ENCODE data around the gene GCNT2.
"Not testable (repeated sequence)": the region's sequence is repeated elsewhere in the genome, so short reads cannot be mapped to it uniquely, and the experiment has no call there.

Gene GCNT2

DNA sequence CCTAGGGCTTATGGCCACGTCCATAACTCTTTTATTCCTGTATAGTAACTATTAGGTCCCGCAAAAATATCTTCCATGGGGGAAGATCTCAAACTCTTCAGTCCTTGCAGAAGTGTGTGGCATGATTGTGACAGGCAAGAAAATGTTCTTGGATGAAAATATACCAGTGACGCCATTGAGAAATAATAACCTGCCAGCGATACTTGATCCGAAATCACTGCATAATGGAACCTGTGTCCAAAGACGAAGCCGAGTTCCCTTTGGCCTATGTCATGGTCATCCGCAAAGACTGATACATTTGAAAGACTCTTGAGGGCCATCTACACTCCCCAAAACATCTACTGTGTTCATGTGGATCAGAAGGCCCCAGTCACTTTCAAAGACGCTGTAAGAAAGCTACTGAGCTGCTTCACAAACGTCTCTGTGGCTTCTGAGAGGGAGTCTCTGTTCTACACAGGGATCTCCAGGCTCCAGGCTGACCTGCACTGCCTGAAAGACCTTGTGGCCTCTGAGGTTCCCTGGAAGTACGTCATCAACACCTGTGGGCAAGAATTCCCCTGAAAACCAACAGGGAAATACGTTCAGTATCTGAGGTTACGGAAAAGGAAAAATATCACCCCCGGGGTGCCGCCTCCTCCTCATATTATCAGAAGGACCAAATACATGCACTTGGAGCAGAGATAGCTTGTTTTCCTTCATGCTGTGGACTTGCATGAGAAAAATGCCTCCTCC is 6.9 kb upstream of the GCNT2 start:
- DNase-seq (ENCODE audit: low read depth in 1 of 2, low spot score in 1 of 2), result no peak

DNA sequence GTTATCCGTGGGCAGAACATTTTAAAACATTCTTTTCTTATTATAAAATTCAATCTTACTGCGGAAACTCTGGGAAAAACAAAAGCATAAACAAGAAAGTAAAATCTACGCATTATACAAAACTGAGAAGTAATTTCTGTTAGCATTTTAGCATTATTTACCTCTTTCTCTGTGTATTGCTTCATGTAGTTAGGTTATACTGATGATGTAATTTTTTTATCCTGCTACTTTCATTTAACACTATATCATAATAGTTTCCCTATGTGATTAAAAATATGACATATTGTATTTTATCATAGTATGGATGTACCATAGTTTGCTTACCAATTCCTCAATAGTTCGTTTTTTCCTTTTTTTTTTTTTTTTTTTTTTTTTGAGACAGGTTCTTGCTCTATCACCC is 4.2 kb upstream of the GCNT2 start:
- DNase-seq (ENCODE audit: low read depth in 1 of 2, low spot score in 1 of 2), result no peak

DNA sequence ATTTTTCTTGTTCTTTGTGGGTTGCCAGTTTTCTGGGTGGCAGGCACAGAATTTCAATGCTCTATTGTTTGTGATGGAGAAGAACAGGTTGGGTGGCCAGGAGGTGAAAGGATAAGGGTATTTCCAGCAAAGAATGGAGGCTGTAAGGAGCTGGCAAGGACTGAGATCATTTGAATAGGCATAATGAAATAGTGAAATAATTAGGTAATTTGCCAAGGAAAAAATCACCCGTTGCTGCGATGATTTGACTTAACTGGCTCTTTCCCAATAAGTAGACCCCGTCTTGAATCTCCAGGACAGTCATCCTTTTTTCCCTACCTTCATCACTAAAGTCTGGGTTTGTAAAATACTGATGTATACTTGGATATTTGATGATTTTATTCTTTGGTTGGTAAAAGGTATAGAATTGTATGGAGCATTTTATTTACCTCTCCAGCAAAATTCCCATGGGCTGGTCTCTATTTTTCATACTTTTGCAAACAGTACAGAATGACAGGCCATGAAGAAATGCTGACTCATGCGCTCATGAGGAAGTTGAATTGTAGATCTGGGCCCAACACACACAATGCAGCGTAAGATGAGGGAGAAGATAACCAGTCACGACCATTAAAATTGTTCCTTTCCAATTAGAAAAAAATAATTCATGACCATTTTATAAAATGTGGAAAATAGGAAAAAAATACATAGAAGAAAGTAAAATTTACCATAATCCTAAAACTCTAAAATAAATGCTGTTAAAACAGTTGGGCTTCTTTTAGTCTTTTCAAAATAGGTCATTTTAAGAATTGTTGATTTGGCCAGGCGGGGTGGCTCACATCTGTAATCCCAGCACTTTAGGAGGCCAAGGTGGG is 2.4 kb upstream of the GCNT2 start:
- no peak for DNase-seq (ENCODE audit: low read depth in 1 of 2, low spot score in 1 of 2)

DNA sequence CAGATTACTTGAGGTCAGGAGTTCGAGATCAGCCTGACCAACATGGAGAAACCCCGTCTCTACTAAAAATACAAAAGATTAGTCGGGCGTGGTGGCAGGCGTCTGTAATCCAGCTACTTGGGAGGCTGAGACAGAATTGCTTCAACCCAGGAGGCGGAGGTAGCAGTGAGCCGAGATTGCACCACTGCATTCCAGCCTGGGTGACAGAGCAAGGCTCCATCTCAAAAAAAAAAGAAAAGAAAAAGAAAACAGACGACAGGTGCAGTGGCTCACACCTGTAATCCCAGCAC is 1.8 kb upstream of the GCNT2 start:
- DNase-seq (ENCODE audit: low read depth in 1 of 2, low spot score in 1 of 2), result not testable (repeated sequence)

DNA sequence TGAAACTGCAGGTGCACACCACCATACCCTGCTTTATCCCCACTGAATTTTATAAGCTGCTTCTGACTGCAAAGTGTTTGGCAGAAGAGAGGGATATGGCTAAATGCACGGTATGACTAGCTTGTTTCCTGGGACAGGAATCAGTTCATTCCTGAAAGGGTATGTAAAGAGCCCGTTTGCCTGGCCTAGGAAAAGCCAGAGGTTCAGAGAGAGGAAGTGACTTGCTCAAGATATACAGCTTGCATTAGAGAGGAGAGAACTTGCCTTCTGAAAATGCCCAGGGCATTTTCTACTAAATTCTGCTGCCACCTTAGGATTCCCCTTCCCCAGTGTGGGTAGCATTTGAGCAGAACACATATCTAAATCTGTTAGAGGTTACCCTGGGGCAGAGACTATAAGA is 683 bp upstream of the GCNT2 start:
- DNase-seq (ENCODE audit: low read depth in 1 of 2, low spot score in 1 of 2), result no peak

DNA sequence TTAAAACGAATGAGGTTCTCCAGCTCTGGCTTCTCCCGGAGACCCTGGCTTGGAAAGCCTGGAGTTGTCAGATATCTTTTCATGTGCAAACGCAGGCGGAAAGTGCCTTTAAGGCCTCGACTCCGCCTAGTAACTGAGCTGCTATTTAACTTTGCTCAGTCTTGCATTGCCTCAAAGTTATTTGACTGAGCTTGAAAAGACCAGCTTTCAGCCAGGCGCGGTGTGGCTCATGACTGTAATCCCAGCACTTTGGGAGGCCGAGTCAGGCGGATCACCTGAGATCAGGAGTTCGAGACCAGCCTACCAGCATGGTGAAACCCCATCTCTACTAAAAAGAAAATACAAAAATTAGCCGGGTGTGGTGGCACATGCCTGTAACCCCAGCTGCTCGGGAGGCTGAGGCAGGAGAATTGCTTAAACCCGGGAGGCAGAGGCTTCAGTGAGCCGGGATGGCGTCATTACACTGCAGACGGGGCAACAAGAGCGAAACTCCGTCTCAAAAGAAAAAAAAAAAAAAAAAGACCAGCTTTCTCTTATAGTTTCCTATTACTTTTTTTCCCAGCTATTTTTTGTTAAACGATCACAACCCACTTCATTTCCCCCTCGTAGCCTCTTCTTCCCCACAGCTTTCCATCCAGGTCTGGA is 1.9 kb downstream of the GCNT2 start:
- no peak for DNase-seq (ENCODE audit: low read depth in 1 of 2, low spot score in 1 of 2)

DNA sequence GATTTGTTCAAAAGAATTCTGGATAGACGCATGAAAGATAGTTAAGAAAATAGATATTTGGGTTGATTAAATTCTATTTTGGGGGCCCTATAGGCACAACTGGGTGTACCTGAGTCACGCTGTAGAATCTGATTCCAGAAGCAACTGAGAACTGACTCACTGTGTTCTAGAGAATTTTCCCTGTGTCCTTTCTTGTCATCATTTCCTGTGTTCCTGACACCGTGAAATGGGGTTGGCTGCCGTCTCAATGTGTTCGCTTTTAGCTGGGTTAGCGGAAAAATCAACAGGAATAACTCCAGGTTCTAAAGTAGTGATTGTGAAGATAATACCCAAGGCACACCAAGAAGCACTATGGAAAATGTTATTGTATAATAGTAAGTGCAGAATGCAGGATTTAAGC is 5.0 kb downstream of the GCNT2 start:
- DNase-seq (ENCODE audit: low read depth in 1 of 2, low spot score in 1 of 2), result no peak

DNA sequence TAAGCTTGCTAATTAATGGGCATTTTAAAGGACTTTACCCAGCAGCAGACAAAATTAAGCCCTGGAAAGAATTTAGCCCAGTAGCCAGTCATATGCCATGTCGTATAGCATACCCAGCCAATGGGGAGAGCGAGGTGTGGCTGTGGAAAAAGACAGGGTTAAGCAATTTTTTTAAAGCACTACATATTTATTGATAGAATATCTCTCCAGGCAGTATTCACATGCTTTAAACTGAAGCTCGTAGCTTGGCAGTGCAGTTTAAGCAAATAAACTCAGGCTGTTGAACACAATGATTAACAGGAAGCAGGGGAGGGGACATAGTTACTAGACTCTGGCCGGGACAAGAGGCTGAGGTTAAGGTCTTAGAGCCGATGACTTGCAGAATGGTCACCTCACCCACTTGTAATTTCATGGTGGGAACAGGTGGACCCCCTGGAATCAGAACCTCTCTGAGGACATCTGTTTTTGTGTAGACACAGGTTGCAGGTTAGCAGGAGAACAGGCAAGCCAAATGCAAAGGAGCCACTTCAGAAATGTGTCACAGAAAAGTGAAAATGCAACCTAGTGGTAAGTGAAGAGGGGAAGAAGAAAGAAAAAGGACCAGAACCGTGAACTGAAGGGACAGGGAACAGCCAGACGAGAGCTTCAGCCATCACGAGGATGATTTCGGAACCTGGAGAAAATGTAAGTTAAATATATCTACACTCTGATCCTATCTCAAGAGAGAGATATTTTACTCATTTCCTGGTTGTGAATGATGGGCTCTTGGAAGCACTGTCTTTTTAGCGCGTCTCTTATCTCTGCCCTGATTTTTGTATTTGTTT is 7.2 kb downstream of the GCNT2 start:
- no peak for DNase-seq (ENCODE audit: low read depth in 1 of 2, low spot score in 1 of 2)

DNA sequence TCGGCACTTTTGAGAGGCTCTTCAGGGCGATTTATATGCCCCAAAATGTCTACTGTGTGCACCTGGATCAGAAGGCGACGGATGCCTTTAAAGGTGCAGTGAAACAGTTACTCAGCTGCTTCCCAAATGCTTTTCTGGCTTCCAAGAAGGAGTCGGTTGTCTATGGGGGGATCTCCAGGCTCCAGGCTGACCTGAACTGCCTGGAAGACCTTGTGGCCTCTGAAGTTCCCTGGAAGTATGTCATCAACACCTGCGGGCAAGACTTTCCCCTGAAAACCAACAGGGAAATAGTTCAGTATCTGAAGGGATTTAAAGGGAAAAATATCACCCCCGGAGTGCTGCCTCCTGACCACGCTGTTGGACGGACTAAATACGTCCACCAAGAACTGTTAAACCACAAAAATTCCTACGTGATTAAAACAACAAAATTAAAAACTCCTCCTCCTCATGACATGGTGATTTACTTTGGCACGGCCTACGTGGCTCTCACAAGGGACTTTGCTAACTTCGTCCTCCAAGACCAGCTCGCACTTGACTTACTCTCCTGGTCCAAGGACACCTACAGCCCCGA is 8.2 kb downstream of the GCNT2 start:
- no peak for DNase-seq (ENCODE audit: low read depth in 1 of 2, low spot score in 1 of 2)

DNA sequence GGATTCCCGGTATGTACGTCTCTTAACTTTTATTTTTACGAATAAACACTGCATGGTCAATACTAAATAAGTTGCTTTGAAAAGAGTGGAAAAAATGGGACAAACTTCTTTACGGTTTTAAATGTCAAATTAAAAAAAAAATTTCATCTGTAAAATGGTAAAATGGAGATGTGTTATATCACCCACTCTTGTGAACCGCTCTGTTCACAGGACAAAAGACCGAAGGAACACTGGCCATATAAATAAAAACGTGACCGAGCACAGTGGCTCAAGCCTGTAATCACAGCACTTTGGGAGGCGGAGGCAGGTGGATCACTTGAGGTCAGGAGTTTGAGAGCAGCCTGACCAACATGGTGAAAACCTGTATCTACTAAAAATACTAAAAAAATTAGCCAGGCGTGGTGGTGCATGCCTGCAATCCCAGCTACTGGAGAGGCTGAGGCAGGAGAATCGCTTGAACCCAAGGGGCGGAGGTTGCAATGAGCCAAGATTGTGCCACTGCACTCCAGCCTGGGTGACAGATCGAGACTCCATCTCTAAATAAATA is 8.8 kb downstream of the GCNT2 start:
- DNase-seq (ENCODE audit: low read depth in 1 of 2, low spot score in 1 of 2), result not testable (repeated sequence)

DNA sequence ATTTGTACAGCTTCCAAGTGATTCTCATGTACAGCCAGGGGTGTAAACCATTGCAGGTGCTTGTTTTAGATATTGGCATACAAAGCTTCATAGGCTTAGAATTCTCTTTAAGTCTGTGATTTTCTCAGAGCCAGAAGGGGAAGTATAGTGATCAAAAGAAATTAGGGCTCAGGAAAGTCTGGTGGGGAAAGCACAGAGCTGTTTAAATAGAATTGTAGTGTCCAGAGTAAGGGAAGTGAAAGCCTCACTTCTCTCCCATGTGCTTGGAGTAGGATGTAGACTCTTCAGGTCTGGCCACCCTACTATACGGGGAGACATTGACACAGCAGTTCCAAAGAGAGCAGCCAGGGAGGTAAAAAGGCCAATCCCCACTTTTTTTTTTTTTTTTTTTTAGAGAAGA is 10.4 kb downstream of the GCNT2 start:
- no peak for DNase-seq (ENCODE audit: low read depth in 1 of 2, low spot score in 1 of 2)

DNA sequence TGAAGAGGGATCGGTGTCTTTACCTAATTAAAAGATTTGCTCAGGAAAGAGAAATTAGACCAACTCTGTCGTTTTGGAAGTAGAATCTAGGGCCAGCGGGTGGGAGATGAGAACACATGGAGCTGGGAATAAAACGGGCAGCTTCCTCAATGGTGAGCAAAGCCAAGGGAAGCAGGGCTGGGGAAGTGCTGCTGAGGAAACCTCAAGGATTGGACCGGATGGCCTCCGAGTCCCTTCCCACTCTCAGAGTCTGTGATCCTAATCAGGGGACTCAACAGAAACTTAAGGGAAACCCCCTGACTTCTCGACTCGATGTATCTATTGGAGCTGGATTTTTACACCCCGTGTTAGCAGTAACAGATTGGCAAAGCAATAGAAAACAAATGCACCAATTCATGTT is 10.8 kb downstream of the GCNT2 start:
- DNase-seq (ENCODE audit: low read depth in 1 of 2, low spot score in 1 of 2), result no peak

DNA sequence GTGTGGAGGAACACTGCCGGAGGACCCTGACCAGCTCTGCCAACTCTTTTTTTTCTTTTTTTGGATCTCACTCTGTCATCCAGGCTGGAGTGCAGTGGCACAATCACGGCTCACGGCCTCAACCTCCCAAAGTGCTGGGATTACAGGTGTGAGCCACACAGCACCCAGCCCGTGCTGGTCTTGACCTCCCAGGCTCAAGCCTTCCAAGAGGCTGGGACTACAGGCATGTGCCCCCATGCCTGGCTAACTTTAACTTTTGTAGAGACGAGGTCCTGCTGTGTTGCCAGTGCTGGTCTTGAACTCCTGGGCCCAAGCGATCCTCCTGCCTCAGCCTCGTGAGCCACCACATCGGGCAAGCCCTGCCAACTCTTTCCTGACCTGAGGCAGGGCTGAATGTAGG is 11.2 kb downstream of the GCNT2 start:
- DNase-seq (ENCODE audit: low read depth in 1 of 2, low spot score in 1 of 2), result no peak

DNA sequence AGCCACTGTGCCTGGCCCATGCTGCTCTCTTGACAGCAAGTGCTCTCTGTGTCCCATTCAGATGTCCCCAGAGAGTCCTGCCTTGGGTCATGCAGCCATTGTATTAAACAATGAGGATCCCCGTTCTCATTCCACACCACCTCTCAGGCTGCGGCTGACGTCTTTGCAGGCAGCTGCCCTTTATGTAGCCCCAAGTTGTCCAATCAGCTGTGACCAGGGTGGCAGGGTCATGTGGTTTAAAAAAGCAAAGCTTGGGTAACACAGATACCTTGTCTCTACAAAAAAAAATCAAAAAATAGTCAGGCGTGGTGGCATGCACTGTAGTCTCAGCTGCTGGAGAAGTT is 13.2 kb downstream of the GCNT2 start:
- no peak for DNase-seq (ENCODE audit: low read depth in 1 of 2, low spot score in 1 of 2)

DNA sequence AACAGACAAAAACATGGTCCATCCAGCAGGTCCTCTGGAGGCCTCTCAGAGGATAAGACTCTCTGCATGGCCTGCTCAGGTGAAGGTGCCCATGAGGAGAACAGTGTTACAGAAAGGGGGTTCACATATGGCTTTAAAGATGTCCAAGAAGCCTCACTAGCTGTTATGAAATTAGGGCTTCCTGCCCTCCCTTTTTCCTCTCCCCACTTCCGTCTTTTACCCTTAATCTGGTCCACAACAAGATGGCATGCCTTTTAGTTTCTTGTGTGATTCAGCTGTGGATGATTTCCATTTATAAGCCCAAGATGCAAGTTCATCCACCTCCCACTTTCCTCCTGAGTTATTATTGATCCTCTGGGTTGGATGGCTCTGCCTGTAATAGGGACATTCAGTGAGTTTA is 14.0 kb downstream of the GCNT2 start:
- DNase-seq (ENCODE audit: low read depth in 1 of 2, low spot score in 1 of 2), result no peak

DNA sequence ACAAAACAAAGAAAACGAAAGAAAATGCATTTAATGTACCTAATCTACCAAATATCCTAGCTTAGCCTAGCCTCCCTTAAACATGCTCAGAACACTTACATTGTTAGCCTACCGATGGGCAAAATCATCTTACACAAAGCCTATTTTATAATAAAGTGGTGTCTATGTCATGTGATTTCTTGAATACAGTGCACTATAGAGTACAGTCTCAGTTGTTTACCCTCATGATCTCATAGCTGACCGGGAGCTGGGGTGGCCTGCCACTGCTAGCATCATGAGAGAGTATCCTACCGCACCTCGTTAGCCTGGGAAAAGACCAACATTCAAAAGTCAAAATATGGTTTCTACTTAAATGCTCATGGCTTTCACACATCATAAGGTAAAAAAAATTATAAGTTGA is 16.6 kb downstream of the GCNT2 start:
- DNase-seq (ENCODE audit: low read depth in 1 of 2, low spot score in 1 of 2), result no peak

DNA sequence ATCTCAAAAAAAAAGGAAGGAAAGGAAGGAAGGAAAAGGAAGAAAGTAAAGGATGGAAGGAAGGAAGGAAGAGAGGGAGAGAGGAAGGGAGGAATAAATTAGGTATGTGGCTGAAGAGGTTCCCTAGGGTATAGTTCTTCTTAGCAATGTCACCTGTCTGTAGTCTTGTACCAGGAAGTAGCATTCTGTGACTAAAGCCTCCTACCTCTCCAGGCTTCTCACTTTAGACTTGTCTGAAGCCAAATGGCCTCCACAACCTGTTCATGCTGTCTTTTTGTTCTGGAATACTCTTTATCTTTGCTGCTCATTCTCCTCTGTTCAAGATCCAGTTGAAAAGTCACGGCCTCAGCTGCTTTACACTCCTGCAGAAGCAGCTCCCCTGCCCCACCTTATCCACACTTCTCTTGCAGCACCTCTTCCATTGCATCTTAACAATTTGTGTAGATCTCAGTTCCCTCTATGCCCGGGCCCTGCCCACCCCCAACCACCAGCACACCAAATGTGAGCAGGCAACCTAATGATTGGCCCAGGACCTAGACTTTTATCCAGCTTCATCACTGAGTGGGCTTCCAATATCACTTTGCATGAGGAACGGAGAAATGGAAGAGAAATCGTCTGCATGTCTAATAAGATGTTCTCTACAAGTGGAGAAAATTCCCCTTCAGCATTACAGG is 19.1 kb downstream of the GCNT2 start:
- DNase-seq (ENCODE audit: low read depth in 1 of 2, low spot score in 1 of 2), result no peak

DNA sequence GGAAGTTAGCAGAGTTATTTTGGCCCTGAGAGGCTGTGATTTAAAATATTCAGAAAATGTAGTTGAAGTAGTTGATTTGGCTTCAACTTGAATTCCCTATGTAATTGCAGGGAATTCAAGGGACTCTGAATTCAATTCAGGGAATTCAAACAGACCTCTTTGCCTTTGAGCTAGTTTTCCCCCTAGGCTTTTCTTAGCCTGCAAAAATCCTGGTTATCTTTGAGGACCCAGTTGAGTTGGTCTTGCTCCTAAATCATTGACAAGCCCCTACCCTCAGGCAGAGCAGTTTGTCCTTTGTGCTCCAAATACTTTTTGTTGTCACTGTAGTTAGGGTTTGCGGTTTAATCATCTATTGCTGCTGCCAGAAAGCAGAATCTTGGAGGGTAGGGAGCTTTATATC is 20.4 kb downstream of the GCNT2 start:
- DNase-seq (ENCODE audit: low read depth in 1 of 2, low spot score in 1 of 2), result no peak

DNA sequence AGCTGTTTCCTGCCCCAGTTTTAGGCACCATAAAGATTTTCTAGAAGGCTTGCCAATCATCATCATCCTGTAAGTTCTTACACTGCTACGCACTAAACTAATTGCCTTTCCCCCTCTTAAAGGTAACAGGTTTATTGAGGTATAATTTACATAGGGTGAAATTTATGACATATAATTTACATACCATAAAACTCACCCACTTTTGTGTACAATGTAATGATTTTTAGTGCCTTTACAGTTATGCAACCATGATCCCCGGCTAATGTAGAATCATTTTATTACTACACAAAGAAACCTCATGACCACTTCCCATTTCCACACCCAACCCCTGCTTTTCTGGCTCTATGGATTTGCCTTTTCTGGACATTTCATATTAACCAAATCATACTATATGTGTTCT is 21.1 kb downstream of the GCNT2 start:
- DNase-seq (ENCODE audit: low read depth in 1 of 2, low spot score in 1 of 2), result no peak

DNA sequence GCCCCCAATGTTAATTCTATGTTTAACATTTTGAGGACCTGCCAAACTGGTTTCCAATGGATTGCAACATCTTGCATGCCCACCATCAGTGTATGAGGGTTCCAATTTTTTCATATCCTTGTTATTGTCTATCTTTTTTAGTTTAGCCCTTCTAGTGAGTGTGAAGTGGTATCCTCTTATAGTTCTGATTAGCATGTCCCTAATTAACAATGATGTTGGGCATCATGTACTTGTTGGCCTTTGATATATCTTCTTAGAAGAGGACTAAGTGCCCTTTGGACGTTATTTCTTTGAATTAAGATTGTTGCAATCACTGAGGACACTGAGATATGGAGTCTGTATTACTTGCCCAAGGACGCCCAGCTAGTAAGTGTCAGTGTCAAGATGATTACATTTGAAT is 22.3 kb downstream of the GCNT2 start:
- no peak for DNase-seq (ENCODE audit: low read depth in 1 of 2, low spot score in 1 of 2)

DNA sequence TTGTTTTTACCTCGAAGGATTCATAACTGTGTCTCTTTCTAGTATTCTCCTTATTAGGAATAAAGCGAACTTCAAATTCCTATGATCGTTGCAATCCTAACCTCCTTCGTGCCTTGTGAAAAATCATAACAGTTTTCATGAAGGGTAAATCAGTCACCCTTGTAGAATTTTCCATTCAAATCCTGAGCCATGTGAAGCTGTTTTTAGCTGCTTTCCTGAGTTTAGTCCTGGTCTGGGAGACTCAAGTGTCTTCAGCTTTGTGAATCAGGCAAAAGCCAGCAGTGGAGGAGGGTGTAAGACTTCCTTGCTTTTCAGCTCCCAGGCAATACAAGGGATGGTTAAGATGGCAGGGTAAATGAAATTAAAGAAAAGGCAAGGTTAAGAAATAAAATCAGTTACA is 24.3 kb downstream of the GCNT2 start:
- no peak for DNase-seq (ENCODE audit: low read depth in 1 of 2, low spot score in 1 of 2)
